HG02852 (cell line): ENCODE results near the gene CMIP.

ENCODE experiments used
- ATAC-seq: cut with Tn5 transposase; IDR thresholded peaks from one replicate; pipeline ENCODE4 v1.9.1; 2021; ENCODE audit warnings: mild to moderate bottlenecking, moderate library complexity; ENCODE audit not compliant: unreplicated experiment

The CMIP gene

GRCh38 chr16:81446907-81447268 is 2.3 kb downstream of the CMIP start:
- no peak for ATAC-seq

GRCh38 chr16:81447383-81448101 is 2.9 kb downstream of the CMIP start:
- no peak for ATAC-seq

- ATAC-seq: no peak
Observed at GRCh38 chr16:81448154-81449131, 3.8 kb downstream of the CMIP start.

- ATAC-seq: no peak
Observed at GRCh38 chr16:81449241-81449640, 4.6 kb downstream of the CMIP start.

GRCh38 chr16:81449899-81450608 is 5.4 kb downstream of the CMIP start:
- ATAC-seq: no peak

- no peak for ATAC-seq
Observed at GRCh38 chr16:81450783-81451491, 6.3 kb downstream of the CMIP start.

GRCh38 chr16:81451753-81452680 is 7.4 kb downstream of the CMIP start:
- ATAC-seq: no peak

GRCh38 chr16:81453091-81453728 is 8.6 kb downstream of the CMIP start:
- no peak for ATAC-seq

- no peak for ATAC-seq
Observed at GRCh38 chr16:81454044-81454443, 9.4 kb downstream of the CMIP start.

GRCh38 chr16:81455006-81455405 is 10.4 kb downstream of the CMIP start:
- no peak for ATAC-seq

GRCh38 chr16:81455720-81456494 is 11.3 kb downstream of the CMIP start:
- no peak for ATAC-seq

GRCh38 chr16:81456523-81457325 is 12.1 kb downstream of the CMIP start:
- no peak for ATAC-seq

GRCh38 chr16:81457326-81458133 is 12.9 kb downstream of the CMIP start:
- no peak for ATAC-seq

- no peak for ATAC-seq
Observed at GRCh38 chr16:81458149-81458669, 13.6 kb downstream of the CMIP start.

- no peak for ATAC-seq
Observed at GRCh38 chr16:81458827-81459598, 14.4 kb downstream of the CMIP start.

- no peak for ATAC-seq
Observed at GRCh38 chr16:81460075-81460474, 15.5 kb downstream of the CMIP start.
